NCI-H748 (cell line): ENCODE measurements around the gene CLSTN2.
A peak's percentile ranks its signal among the peaks of the same experiment; 100 is the strongest.

Source experiments
- DNase-seq: peaks from one replicate; lab custom pipeline; 2025; ENCODE audit not compliant: unreplicated experiment; lab: John Stamatoyannopoulos, UW

Gene CLSTN2

DNA sequence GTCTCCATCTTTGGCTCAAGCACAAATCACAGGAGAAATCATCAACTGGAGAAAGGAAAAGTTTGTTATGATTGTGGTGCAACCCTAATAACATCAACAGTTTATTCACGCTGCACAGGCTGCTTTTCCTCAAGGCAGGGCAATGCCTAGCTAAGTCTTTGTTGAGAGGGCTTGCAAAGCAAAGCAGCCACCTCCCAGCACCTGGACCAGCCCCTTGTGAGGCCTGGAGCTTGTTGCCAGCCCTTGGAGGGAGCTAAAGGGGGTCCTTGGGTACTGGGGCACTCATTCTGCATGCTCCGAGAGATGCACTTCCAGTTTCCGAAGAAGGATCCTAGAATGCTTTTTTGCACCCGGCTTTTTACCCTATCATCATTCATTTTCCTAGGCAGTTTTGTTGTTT lies 288.2 kb downstream of the CLSTN2 start:
- no peak for DNase-seq

DNA sequence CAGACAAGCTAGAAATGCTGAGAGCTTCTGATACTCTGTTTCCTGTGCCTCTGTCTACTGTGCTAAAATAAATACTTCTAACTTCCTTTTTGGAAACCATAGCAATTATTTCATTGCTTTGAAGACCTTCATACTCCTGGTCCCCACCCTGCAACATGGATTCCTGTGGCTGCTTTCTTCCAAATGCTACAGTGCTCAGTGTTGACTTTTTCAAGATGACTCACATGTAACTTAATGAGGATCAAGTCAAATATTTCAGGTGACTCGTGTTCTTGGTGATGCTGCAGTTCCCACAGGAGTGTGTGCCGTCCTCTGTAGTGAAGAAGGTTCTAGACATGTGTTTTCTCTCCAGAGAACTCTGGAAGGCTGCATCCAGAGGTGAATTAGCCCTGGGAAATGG lies 288.6 kb downstream of the CLSTN2 start:
- DNase-seq = no peak

DNA sequence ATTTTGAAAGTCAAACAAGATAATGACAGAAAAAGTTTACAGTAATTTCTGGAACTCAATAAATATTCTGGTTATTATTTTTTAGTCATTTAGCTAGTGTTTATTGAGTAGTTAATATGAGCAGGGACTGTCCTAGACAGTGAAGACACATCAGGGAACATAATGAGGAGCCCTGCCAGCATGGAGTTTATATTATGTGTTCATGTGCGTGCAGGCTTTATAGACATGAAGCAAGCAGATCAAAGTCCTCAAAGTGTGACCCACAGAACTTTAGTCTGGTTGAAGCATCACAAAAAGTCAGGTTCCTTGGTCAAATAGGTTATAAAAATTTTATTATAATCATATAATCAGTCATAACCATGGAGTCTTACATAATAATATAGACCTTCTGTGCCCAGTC lies 289.3 kb downstream of the CLSTN2 start:
- no peak for DNase-seq

DNA sequence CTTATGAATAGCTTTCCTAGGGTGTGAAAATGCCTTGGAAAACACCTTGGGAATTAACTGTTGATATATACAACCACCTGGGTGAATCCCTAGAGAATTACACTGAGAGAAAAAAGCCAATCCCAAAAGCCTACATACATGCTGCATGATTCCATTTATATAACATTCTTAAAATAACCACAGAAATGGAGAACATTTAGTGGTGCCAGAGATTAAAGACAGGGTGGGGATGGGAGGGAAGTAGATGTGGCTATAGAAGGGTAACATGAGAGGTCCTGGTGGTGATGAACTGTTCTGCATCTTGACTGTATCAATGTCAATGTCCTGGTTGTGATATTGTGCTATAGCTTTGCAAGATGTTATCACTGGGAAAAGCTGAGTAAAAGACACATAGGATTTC lies 291.0 kb downstream of the CLSTN2 start:
- no peak for DNase-seq

DNA sequence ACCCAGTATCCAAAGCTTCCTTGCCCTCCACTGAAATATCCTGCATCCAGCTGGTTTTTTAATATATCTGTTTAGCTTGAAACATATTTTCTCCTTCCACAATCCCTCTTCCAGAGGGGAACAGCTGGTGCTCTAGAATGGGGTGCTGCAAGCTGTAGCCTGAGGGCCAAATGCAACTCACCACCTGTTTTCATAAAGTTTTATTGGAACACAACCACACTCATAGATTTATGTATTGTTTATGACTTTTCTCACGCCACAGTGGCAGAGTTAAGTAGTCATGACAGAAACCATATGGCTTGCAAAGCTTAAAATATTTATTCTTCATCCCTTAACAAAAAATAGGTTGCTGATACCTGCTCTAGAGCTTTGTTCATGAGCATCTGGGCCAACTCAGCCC lies 298.7 kb downstream of the CLSTN2 start:
- DNase-seq = no peak

DNA sequence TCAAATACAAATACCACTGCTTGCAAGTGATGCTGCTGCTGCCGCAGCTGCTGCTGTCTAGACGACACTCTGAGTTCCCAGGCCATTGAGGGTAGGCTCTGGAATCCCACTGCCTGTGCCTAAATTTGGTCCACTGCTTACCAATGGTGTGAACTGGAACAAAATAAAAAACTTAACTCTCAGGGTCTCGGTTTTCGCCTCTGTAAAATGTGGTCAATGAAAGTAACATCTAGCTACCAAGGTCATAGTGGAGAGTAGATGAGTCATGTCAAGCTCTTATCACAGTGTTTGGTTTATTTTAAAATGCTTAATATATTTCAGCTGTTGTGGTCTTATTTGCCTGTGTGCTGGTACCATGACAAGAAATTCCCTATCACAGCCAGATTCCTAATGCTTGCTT lies 299.3 kb downstream of the CLSTN2 start:
- DNase-seq = no peak

DNA sequence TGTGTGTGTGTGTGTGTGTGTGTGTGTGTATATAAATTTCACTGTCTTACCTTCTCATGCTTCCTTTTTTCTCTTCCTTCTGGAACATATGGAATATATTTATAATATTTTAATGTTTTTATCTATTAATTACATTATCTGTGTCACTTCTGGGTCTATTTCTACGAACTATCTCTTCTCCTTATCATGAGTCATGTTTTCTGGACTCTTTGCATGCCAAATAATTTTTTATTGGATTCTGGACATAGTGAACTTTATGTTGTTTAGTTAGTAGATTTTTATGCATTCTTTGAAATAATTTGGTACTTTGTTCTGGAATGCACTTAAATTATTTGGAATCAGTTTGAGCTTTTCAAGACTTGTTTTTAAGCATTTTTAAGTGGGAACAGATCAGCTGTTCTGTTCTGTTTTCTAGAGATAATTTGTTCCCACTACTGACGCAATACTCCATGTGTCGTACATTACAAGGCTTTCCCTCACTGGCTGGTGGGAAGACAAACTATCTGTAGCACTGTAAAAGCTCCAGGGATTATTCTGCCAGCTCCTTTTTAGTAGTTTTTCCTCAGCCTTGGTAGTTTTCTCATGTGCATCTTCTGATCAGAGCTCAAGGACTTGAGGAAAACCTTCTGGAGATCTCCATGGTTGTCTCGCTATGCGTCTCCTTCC lies 302.0 kb downstream of the CLSTN2 start:
- DNase-seq = no peak

DNA sequence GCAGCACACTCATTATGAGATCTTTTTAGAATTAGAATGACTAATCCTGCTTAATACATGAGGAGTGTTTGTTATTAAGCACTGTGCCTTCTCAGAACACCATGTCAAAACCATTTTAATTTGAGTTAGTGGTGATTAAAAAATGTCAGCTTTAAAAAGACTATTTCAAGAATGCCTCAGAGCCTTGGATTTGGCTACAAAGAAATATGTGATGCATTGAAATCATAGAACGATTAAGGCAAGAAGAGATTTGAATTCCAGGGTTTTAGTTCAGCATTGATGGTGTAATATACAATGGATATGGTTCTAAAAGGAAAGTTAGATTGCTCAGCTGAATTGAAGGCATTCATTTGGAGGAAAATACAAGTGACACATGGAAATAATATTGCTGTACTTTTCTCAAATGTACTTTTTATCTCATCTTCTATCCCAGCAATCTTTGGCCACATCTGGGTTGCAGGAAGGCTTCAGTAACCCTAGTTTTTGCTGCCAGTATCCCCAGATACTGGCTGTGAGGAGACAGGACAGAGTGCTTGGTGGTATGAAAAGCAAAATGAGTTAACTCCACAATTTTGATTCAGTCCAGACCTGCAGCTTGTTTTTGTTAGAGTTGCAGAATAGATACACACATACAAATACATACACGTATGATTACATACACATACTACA lies 303.8 kb downstream of the CLSTN2 start:
- DNase-seq = no peak

DNA sequence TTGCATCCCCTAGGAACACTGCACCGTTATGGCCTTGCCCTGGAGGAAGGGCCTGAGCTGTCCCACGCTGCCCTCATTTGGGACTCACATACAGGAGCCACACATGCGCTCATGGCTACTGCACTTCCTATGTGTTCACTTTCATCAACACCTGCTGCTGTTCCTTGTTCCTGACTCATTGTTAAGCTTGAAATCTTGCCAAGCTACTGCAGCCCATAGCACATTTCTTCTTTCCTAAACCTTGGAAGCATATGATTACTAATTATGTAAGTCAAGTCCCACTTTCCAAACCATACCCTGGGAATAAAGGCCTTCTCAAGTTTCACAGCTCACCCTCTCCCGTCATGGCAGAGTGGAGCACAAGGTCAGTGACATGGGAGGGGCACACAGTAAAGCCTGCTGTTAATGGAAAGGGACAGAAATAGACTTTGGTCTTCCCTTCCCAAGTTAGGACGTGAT lies 307.9 kb downstream of the CLSTN2 start:
- DNase-seq = peak; percentile 15

DNA sequence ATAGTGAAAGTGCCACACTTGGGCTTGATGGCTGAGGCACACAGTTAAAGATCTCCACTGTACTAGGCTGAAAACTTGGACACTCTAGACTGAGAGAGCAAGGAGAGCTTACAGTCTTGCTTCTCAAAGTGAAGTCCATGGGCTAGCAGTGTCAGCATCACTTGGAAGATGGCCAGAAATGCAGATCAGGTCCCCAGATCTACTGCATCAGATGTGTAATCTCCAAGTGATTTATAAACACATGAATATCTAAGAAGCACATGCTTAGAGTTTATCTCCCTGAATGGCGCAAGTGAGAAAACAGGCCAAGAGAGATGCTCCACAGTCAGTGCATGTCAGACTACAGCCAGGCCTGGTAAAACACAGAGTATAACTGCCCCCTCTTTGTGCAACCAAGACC lies 308.6 kb downstream of the CLSTN2 start:
- DNase-seq = no peak

DNA sequence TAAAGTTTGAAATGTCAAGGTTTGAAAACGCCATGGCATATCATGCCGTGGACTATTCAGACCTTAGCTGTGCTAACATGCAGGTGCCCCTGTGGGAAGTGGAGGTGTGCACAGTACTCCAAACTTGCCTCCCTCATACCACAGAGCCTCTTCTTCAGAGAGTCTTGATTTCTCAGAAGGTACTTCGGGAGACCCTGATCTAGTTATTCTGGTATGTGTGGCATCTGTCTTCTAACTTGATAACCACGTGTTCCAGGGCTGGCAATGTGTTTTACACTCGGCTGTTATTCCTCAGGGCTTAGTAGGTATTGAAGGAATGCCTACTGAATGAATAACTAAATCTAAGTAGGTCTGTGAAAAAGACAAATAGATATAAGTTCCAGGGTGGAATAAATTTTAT lies 309.9 kb downstream of the CLSTN2 start:
- DNase-seq = no peak

DNA sequence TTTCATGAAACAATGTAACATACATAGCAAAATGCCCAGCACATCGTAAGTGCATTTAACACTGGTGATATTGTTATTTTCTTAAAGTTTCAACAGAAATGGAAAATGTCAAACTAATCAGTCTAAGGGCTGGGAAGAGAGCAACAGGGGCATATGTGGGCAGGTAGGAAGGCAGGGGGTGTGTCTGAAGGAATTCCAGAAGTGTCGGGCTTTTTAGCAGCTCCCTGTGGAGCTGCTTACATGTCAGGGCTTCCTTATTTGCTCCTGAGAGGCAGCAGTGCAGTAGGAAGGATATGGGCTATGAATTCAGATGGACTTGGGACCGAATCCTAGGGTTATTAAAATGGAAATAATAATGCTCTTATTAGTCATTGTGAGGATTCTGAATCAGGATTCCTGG lies 311.6 kb downstream of the CLSTN2 start:
- no peak for DNase-seq

DNA sequence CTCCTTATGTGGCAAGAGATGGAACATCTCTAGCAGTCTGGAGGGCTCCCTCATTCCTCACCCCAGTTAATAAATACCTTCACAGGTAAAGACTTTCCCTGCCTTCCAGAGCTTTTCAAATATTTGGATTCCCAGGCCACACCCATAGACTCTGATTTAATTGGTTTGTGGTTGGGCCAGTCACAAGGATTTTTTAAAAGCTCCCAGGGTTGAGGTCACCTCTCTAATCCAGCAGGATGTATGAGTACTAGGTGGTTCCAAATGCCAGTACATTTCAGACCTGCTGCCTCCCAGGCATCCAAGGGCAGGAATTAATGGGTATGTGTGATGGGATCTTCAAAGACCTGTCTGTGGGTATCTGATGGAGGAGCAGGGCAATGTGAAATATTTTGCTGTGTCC lies 312.8 kb downstream of the CLSTN2 start:
- DNase-seq = peak; percentile 4

DNA sequence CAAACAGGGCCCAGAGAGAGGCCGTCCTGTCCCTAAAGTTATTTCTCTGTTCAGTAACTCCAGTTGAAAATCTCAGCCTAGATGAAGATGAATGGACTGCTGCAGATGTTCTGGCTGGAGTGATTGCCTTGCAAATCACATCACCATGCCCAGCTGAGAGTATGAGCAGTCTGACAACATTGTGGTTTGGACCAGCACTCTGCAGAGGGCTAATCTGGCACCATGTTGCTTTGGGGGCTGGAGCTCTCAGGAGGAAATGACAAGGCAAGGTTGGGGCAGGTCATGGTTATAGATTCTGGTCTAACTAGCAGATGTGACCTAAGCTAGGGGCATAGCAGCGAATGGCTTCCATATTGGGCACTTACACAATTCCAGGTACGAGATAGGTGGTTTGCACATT lies 314.2 kb downstream of the CLSTN2 start:
- DNase-seq = no peak

DNA sequence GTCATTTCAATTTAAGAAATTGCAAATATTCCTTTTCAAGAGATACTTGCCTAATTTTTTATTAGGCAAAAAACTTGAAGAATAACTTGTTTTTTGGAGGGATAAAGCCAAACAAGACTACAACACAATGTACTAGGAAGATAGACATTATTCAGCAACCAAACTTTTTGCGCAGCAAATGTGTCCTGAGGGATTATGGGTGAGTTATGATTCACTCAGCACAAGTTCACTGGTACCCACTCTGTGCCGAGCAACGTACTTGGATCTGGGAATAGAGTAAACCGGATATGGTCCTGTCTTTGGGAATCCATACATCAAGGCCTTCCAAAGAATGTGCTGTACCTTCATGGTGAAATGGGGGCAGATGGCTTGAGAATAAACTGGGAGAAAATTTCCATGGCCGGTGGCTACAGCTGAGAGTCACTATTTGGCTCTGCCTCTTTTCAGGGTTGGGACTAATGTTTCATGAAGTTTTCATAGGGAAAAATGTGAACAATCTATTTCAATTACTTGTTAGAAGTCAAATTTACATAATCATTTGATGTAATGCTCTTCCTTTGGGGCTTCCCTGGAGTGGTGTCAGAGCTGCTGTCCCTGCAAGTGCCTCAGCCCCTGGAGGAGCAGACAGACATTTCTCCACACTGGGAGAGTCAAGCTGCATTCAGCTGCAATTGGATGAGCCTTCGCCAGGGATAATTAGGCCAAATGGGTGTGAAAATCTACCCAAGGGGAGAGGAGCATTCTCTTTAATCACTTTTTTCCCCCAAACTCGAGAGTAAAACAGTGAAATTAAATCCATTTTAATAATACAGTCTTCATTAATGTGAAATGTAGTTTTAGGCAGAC lies 315.2 kb downstream of the CLSTN2 start:
- DNase-seq = no peak

DNA sequence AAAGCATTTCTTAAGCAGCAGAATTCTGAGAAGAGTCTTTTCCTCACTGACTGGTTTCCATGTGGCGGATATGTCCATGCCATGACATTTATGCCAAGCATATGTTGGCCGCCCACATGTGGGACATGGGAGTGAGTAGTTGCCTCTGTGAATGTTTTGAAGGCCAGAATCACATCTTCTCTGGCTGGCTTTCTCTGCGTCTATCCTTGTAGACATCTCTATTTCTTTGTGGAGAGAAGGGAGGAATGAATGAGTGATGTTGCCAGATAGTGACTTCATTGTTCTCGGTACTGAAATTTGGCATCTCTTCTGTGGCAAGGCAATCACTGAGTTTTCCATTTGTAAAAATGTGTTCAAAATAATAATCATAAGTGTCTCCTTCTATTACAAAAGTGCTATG lies 316.0 kb downstream of the CLSTN2 start:
- DNase-seq = no peak

DNA sequence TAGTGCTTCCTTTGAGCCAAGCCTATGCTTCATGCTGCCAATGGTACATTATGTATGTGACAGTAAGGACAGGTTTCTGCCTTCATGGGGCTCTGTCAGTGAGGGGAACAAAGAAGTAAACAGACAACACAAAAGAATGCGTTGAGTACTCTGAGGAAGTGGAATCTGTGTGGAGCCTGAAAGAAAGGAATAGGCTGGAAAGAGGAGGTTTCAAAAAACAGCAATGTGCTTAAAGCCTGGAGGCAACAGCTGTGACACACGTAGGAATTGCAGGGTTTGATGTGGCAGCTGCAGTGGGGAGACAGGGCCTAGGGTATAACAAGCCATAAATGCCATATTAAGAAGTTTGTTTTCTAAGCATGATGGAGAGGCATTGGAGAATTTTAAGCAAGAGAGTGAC lies 316.7 kb downstream of the CLSTN2 start:
- no peak for DNase-seq

DNA sequence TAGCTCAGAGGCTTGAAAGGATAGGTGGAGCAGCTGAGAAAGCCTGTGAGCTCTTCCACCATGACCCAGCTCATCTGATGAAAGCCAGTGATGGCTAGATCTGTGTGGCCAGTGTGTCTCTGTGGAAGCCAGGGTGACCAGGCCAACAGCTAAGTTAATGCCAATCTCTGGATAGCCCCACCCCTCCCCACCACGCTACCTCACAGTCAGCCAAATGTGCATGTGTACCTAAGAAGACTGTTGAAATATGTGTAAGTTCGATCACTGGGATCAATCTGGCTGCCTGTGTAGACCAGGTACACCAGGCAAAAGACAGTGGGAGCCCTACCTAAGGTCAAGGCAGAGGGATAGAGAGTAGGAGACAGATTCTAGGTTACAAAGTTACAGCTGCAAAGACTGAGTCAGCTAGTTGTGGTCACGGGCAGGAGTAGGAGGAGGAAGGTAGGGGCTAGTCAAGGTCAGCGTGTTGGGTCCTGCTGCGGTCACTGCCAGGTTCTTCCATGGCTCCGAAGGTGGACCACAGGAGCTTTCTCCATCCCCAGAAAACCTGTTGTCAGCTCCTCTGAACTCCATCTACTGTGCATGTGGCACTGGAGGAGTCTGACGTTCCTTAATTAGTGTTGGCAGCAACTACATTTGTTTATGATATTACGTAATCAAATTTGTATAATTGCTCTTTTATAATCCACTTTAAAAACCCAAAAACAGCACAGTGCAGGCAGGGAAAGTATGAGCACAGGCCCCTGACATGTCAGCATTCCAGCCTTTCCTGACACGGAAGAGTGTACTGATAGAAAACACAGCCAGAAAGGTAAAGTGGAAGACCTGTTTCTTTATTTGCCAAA lies 318.0 kb downstream of the CLSTN2 start:
- DNase-seq = no peak

DNA sequence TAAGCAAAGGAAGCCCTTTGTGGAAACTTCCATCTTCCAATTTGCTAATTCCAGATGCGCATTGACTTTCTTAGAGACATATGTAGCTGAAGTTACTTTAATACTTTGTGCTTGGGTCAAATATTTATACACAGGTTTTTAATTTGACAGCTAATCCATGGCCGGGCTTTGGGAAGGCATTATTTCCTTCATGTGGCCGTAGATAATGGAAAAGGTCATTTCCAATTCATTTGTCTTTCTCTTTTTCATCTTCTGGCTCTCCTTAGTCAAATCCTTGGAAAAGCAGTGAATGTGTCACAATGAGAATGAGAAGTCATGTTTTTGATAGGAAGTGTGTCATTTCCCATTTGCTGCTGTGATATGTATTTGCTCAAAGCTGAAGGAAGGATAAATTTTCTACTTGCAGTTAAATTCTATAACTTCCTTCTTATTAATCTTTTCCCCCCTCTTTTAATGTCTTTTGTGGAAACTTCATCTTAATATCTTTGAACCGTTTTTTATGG lies 323.3 kb downstream of the CLSTN2 start:
- no peak for DNase-seq

DNA sequence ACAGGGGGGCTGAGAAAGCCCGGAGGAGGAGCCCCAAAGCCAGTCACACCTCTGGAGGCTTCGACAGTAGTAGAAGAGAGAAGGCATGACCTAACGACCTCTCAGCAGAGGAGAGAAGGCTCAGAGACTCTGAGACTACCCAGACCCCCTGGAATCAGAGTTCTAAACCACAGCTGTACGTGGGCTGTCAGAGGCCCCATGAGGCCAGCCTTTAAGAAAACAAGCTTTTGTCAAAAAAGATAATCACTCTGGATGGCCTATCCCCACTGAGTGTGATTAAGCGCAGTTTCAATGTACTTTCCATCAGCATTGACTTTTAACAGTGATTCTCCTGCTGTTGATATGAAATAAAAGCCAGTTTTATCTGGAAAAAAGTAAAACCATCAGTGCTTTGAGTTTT lies 330.3 kb downstream of the CLSTN2 start:
- no peak for DNase-seq

DNA sequence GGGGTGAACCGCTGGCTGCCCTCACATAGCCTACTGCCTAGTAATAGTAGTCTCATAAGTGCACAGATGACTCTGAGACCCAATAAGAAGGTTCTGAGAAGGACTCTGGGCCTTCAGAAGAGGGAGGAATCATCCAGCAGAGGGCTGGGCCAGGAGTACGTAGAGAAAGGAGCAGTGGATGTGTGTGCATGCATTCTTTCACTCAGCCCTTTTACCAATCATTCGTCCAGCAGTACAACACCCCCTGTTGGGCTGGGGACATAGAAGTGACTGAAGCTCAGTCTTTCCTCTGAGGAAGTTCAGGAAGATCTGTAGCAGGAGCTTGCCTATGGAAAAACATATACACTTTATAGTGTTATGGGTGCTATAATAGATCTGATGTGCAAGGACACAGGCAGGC lies 333.1 kb downstream of the CLSTN2 start:
- no peak for DNase-seq
